OCI-LY1 (cell line): Measurements from ENCODE around the gene AP2A1.

Experiments used
- H2AFZ ChIP-seq: fragments of 200-600 bp; sonication (generic), shearing (Covaris generic); 2 replicates; pipeline ENCODE4 v1.6.0; 2014; ENCODE audit warnings: antibody characterized with exemption, mild to moderate bottlenecking, low read length
- H3F3A ChIP-seq: fragments of 200-600 bp; sonication (generic), shearing (Covaris generic); 2 replicates; pipeline ENCODE4 v1.6.0; 2014; ENCODE audit warnings: mild to moderate bottlenecking, antibody characterized with exemption, low read length, moderate library complexity; ENCODE audit not compliant: insufficient read depth
- H3K27ac ChIP-seq: fragments of 200-600 bp; sonication (generic); 2 replicates; pipeline ENCODE4 v1.5.1; 2014; ENCODE audit warnings: low read length, mixed run types, mild to moderate bottlenecking, low read depth; ENCODE audit not compliant: poor library complexity, severe bottlenecking
- H3K27me3 ChIP-seq: fragments of 200-600 bp; sonication (generic); 2 replicates; pipeline ENCODE4 v1.6.0; 2014; ENCODE audit warnings: antibody characterized with exemption, mild to moderate bottlenecking, low read length, moderate library complexity; ENCODE audit not compliant: insufficient read depth
- H3K36me3 ChIP-seq: fragments of 200-600 bp; sonication (generic); 2 replicates; pipeline ENCODE4 v1.6.1; 2014; ENCODE audit warnings: mild to moderate bottlenecking, antibody characterized with exemption, low read length, moderate library complexity, mixed read lengths; ENCODE audit not compliant: insufficient read depth
- H3K4me1 ChIP-seq: fragments of 200-600 bp; sonication (generic); 2 replicates; pipeline ENCODE4 v1.5.1; 2014; ENCODE audit warnings: mild to moderate bottlenecking, low read length, moderate library complexity; ENCODE audit not compliant: insufficient read depth, severe bottlenecking
- H3K4me2 ChIP-seq: fragments of 200-600 bp; sonication (generic), shearing (Covaris generic); 2 replicates; pipeline ENCODE4 v1.6.1; 2014; ENCODE audit warnings: low read length
- H3K4me3 ChIP-seq: fragments of 200-600 bp; sonication (generic); 2 replicates; pipeline ENCODE4 v1.5.1; 2014; ENCODE audit warnings: low read length, low read depth, mild to moderate bottlenecking, mixed read lengths; ENCODE audit not compliant: poor library complexity, severe bottlenecking
- H3K79me2 ChIP-seq: fragments of 200-600 bp; shearing (Covaris generic); 2 replicates; pipeline ENCODE4 v1.6.1; 2016; ENCODE audit warnings: mixed run types, low read length, mixed read lengths; ENCODE audit not compliant: insufficient read depth
- H3K9ac ChIP-seq: fragments of 200-600 bp; sonication (generic), shearing (Covaris generic); 2 replicates; pipeline ENCODE4 v1.6.1; 2014; ENCODE audit warnings: mild to moderate bottlenecking, low read length, mixed read lengths
- H3K9me2 ChIP-seq: fragments of 200-600 bp; sonication (generic), shearing (Covaris generic); 2 replicates; pipeline ENCODE4 v1.6.1; 2014; ENCODE audit warnings: low read depth, mild to moderate bottlenecking, low read length, mixed read lengths
- H3K9me3 ChIP-seq: fragments of 200-600 bp; shearing (Covaris generic); 2 replicates; pipeline ENCODE4 v1.6.1; 2014; ENCODE audit warnings: low read length, mixed read lengths
- H4K20me1 ChIP-seq: fragments of 200-600 bp; sonication (generic), shearing (Covaris generic); 2 replicates; pipeline ENCODE4 v1.6.0; 2016; ENCODE audit warnings: mild to moderate bottlenecking, low read length; ENCODE audit not compliant: insufficient read depth
- CTCF ChIP-seq: fragments of 200-600 bp; sonication (generic), shearing (Covaris generic); IDR thresholded peaks from 2 replicates; pipeline ENCODE4 v1.5.1; 2017; ENCODE audit warnings: mild to moderate bottlenecking, antibody characterized with exemption, low read length, moderate library complexity, mixed read lengths
- EZH2 ChIP-seq: fragments of 200-600 bp; sonication (generic), shearing (Covaris generic); IDR thresholded peaks from 2 replicates; pipeline ENCODE4 v1.8.0; 2017; ENCODE audit warnings: borderline replicate concordance, mixed run types, mild to moderate bottlenecking, antibody characterized with exemption, low read length, moderate library complexity, mixed read lengths

AP2A1 gene

GRCh38 chr19:49764341-49764740, 2.5 kb upstream of the AP2A1 start:
- Histone ChIP-seq H2AFZ (no peak overlapping the region), H3K4me2 (no peak overlapping the region), H3K79me2 (peaks cover 9% of the 10 kb centered on the region), H4K20me1 (no peaks in the 10 kb centered on the region), H3K36me3 (no peaks in the 10 kb centered on the region; the same call in 1 of the 2 replicates), H3F3A (no peaks in the 10 kb centered on the region), H3K27ac (no peak overlapping the region), H3K27me3 (no peaks in the 10 kb centered on the region), H3K4me3 (no peak overlapping the region), H3K4me1 (peaks cover 33% of the 10 kb centered on the region), H3K9me3 (no peaks in the 10 kb centered on the region), H3K9ac (no peak overlapping the region), H3K9me2 (no peaks in the 10 kb centered on the region)
- TF ChIP-seq EZH2 (no peak), CTCF (no peak)

- Histone ChIP-seq H3K4me3 (peak overlapping the region; percentile 61), H3K36me3 (no peaks in the 10 kb centered on the region), H3K9ac (peak overlapping the region; percentile 71), H3F3A (no peaks in the 10 kb centered on the region), H3K4me2 (peak overlapping the region; percentile 76), H3K27ac (peak overlapping the region; percentile 76), H4K20me1 (no peaks in the 10 kb centered on the region), H3K27me3 (no peaks in the 10 kb centered on the region), H2AFZ (no peak overlapping the region), H3K79me2 (peaks cover 9% of the 10 kb centered on the region), H3K9me2 (no peaks in the 10 kb centered on the region), H3K9me3 (no peaks in the 10 kb centered on the region), H3K4me1 (peaks cover 32% of the 10 kb centered on the region)
- TF ChIP-seq CTCF = no peak
Observed at GRCh38 chr19:49766007-49766929, 533 bp upstream of the AP2A1 start.

GRCh38 chr19:49767381-49767780, 580 bp downstream of the AP2A1 start:
- peaks cover 29% of the 10 kb centered on the region for H3K4me1 ChIP-seq
- TF ChIP-seq EZH2 (no peak), CTCF (no peak)
- no peaks in the 10 kb centered on the region for H4K20me1 ChIP-seq
- peaks cover 9% of the 10 kb centered on the region for H3K79me2 ChIP-seq
- no peaks in the 10 kb centered on the region for H3K9me3 ChIP-seq
- peak overlapping the region; percentile 95 for H3K9ac ChIP-seq
- peak overlapping the region; percentile 95 for H3K4me3 ChIP-seq
- H3K9me2 ChIP-seq = no peaks in the 10 kb centered on the region
- H3K27ac ChIP-seq = peak overlapping the region; percentile 11
- H2AFZ ChIP-seq = no peak overlapping the region
- no peaks in the 10 kb centered on the region for H3K27me3 ChIP-seq
- no peaks in the 10 kb centered on the region for H3K36me3 ChIP-seq
- no peaks in the 10 kb centered on the region for H3F3A ChIP-seq
- H3K4me2 ChIP-seq = peak overlapping the region; percentile 71
